ENCODE measurements around the gene TROAP.
"Not testable (repeated sequence)": the region's sequence is repeated elsewhere in the genome, so short reads cannot be mapped to it uniquely, and the experiment has no call there.

DNA sequence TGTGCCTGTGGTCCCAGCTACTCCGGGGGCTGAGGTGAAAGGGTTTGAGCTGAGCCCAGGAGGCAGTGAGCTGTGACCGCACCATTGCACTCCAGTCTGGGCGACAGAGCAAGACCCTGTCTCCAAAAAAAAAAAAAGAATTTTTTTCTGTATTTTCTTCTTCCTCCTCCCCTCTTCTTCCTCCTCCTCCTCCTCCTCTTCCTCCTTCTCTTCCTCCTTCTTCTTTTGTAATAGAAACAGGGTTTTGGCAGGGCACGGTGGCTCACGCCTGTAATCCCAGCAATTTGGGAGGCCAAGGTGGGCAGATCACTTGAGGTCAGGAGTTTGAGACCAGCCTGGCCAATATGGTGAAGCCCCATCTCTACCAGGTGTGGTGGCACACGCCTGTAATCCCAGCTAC is 42.5 kb upstream of the TROAP start:
- TF ChIP-seq, protein P1, sequence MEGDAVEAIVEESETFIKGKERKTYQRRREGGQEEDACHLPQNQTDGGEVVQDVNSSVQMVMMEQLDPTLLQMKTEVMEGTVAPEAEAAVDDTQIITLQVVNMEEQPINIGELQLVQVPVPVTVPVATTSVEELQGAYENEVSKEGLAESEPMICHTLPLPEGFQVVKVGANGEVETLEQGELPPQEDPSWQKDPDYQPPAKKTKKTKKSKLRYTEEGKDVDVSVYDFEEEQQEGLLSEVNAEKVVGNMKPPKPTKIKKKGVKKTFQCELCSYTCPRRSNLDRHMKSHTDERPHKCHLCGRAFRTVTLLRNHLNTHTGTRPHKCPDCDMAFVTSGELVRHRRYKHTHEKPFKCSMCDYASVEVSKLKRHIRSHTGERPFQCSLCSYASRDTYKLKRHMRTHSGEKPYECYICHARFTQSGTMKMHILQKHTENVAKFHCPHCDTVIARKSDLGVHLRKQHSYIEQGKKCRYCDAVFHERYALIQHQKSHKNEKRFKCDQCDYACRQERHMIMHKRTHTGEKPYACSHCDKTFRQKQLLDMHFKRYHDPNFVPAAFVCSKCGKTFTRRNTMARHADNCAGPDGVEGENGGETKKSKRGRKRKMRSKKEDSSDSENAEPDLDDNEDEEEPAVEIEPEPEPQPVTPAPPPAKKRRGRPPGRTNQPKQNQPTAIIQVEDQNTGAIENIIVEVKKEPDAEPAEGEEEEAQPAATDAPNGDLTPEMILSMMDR (IDR thresholded peaks at IDR 0.05) = not testable (repeated sequence)
- TF ChIP-seq POLR2A (IDR thresholded peaks at IDR 0.05) = not testable (repeated sequence)
